WTC11 (cell line): ENCODE results near the gene WDR46.

Experiments
- MAX ChIP-seq: sonication (generic); formaldehyde crosslinking; IDR thresholded peaks from 2 replicates; pipeline ENCODE4 v1.8.0; 2022; ENCODE audit warnings: mild to moderate bottlenecking, missing genetic modification reagents
- NFATC4 ChIP-seq: fragments of 250-450 bp; sonication (Bioruptor Pico); IDR thresholded peaks from 2 replicates; pipeline ENCODE4 v1.9.0; 2021; ENCODE audit warnings: mild to moderate bottlenecking
- TCF7 ChIP-seq: sonication (generic); formaldehyde crosslinking; IDR thresholded peaks from 2 replicates; pipeline ENCODE4 v1.8.0; 2022; ENCODE audit warnings: mild to moderate bottlenecking, low read depth, missing genetic modification reagents, moderate library complexity
- USF1 ChIP-seq: sonication (generic); formaldehyde crosslinking; IDR thresholded peaks from 2 replicates; pipeline ENCODE4 v1.8.0; 2022; ENCODE audit warnings: mild to moderate bottlenecking, missing genetic modification reagents
- TF ChIP-seq, protein P1 (sequence below): sonication (generic); formaldehyde crosslinking; IDR thresholded peaks from 2 replicates; pipeline ENCODE4 v1.8.1; 2023; ENCODE audit warnings: mild to moderate bottlenecking, missing genetic modification reagents, moderate library complexity
- TF ChIP-seq, protein P2 (sequence below): fragments of 200-600 bp; IDR thresholded peaks from 2 replicates; pipeline ENCODE4 v1.8.0; 2022; ENCODE audit warnings: antibody characterized with exemption

- TF ChIP-seq, protein P1, sequence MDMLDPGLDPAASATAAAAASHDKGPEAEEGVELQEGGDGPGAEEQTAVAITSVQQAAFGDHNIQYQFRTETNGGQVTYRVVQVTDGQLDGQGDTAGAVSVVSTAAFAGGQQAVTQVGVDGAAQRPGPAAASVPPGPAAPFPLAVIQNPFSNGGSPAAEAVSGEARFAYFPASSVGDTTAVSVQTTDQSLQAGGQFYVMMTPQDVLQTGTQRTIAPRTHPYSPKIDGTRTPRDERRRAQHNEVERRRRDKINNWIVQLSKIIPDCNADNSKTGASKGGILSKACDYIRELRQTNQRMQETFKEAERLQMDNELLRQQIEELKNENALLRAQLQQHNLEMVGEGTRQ (CRISPR knock-in tag) = no peak
- TF ChIP-seq, protein P2, sequence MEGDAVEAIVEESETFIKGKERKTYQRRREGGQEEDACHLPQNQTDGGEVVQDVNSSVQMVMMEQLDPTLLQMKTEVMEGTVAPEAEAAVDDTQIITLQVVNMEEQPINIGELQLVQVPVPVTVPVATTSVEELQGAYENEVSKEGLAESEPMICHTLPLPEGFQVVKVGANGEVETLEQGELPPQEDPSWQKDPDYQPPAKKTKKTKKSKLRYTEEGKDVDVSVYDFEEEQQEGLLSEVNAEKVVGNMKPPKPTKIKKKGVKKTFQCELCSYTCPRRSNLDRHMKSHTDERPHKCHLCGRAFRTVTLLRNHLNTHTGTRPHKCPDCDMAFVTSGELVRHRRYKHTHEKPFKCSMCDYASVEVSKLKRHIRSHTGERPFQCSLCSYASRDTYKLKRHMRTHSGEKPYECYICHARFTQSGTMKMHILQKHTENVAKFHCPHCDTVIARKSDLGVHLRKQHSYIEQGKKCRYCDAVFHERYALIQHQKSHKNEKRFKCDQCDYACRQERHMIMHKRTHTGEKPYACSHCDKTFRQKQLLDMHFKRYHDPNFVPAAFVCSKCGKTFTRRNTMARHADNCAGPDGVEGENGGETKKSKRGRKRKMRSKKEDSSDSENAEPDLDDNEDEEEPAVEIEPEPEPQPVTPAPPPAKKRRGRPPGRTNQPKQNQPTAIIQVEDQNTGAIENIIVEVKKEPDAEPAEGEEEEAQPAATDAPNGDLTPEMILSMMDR = no peak
- TF ChIP-seq MAX (CRISPR knock-in tag) (no peak), NFATC4 (CRISPR knock-in tag) (no peak), TCF7 (no peak), USF1 (CRISPR knock-in tag) (no peak)
These were observed 15.2 kb upstream of the WDR46 start for GRCh38 chr6:33304216-33304615.
